A172 (cell line): ENCODE measurements around the gene VIPR2. TPM values are rescaled to one million over a fixed set of nuclear protein-coding genes. Genes with fewer than 3 reads are reported as not detected.
"Not testable (repeated sequence)": the region's sequence is repeated elsewhere in the genome, so short reads cannot be mapped to it uniquely, and the experiment has no call there.

Experiments used
- DNase-seq: peaks from one replicate; pipeline ENCODE4 v3.0.0-alpha.2; 2015; ENCODE audit warnings: low spot score
- total RNA-seq: library from RNA; depleted of rRNA; stranded (reverse); fragments of >200 nt; shearing (Covaris generic); gene quantifications from 2 replicates; pipeline ENCODE4 v1.2.3, GENCODE V29; 2014

VIPR2 gene
- total RNA-seq, 1 experiment from 2014 or later, result not detected

DNA sequence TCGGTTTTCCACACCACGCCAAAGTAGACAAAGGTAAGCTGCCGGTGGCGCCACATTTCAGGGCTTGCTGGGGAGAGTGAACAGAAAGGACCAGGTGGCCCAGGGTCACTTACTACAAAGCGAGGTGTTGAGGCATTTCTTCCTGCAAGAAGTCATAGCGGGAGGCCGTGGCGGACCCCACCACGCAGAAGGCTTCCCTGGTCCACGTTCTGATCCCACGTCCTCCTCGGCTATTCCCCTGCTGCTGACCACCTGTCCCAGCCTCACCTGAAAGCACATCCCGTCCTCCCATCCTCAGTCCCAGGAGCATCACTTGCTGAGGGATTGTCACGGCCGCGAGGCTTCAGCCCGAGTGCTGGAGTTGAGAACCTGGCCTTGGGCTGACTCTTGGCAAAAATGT is 149.2 kb downstream of the VIPR2 start:
- no peak for DNase-seq

DNA sequence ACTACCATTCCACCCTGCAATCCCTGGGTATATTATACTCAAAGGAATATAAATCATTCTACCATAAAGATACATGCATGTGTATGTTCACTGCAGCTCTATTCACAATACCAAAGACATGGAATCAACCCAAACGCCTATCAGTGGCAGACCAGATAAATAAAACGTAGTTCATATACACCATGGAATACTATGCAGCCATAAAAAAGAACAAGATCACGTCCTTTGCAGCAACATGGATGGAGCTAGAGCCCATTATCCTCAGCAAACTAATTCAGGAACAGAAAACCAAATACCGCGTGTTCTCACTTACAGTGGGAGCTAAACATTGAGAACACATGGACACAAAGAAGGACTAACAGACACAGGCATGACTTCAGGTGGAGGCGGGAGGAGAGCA is 150.0 kb downstream of the VIPR2 start:
- DNase-seq, result no peak

DNA sequence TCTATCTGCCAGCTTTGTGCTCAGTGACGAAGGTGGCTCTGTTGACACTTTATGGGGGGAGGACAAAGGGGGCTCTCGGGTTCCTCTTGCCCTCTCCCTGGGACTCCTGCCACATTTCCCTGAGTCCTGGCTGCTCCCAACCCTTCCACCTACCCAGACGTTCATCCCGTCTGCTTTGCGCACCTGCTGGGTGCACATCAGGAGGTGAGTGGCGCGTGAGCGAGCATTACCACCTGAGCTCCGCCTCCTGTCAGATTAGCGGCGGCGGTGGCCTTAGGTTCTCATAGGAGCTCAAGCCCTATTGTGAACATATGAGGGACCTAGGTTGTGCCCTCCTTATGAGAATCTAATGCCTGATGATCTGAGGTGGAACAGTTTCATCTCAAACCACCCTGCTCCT is 151.1 kb downstream of the VIPR2 start:
- no peak for DNase-seq

DNA sequence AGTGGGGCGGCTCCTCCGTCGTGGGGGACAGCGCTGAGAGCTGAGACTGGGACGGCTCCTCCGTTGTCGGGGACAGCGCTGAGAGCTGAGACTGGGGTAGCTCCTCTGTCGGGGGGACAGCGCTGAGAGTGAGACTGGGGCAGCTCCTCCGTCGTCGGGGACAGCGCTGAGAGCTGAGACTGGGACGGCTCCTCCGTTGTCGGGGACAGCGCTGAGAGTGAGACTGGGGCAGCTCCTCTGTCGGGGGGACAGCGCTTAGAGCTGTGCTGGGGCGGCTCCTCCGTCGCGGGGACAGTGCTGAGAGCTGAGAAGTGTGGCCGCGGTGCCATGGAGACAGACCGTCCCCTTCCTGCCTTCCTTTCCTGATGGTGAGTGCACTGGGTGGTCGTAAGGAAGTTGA is 151.9 kb downstream of the VIPR2 start:
- no peak for DNase-seq

DNA sequence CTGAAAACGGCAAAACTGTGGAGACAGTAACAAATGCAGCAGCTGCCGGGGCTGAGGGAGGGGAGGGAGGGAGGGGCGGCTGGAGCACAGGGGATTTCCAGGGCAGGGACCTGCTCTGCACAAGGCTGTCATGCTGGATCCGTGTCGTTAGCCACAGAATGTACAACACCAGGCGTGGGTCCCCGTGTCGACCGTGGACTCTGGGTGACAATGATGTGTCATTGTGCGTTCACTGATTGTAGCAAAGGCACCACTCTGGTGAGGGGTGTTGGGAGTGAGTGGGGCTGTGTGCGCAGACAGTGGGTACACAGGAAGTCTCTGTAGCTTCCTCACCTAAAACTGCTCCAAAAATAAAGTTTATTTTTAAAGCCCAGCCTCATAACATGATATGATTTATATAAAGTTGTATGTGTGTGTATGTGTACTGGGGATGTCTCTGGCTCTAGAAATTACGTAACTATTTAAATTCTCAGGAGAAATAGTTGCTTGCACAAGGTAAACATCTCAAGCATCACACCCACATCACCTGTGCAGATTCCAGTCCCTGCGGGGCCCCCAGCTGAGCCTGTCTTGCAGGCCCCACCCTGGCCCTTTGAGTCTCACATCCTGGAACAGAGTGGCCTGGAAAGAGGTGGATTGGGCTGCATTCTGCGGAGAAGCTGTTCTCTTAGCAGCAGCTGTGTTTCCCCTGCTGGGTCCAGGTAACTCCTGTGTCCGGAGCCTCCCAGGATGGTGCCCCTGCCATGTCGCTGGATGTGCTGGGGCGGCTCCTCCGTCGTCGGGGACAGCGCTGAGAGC is 152.6 kb downstream of the VIPR2 start:
- no peak for DNase-seq

DNA sequence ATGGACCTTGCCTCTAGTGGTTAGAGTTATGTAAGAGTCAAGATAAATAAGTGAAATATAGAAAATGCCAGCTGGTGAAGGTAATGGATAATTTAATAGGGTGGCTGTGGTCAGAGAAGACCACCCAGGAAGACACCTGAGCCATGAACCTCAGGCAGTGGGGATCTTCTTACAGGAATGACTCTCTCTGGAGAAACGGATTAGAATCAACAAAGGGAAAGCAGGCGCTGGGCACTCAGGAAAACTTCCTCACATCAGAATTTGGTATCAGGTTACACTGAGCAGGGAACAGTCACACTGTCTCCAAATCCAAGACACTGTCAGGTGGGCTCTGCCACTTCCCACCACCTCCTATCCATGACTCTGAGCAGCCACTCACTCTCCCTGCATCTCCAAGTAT is 155.7 kb downstream of the VIPR2 start:
- DNase-seq, result no peak

DNA sequence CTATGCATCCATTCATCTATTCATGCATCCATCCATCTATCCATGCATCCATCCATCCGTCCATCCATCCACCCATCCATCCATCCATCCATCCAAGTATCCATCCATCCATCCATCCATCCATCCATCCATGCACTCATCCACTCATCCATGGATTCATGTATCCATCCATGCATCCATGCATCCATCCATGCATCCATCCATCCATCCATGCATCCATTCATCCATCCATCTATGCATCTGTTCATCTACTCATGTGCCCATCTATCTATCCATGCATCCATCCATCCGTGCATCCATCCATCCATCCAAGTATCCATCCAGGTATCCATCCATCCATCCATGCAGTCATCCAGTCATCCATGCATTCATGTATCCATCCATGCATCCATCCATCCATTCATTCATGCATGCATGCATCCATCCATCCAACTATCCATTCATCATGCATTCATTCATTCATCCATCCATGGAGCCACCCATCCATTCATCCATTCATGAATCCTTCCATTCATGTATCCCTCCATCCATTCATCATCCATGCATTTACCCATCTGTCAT is 156.3 kb downstream of the VIPR2 start:
- no peak for DNase-seq

DNA sequence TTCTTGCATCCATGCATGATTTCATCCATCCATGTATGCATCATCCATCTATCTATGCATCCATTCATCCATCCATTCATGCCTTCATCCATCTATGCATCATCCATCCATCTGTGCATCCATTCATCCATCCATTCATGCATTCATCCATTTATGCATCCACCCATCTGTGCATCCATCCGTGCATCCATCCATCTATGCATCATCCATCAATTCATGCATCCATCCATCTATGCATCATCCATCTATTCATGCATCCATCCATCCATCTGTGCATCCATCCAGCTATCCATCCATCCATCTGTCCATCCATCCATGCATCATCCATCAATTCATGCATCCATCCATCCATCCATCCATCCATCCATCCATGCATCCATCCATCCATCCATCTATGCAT is 157.0 kb downstream of the VIPR2 start:
- no peak for DNase-seq

DNA sequence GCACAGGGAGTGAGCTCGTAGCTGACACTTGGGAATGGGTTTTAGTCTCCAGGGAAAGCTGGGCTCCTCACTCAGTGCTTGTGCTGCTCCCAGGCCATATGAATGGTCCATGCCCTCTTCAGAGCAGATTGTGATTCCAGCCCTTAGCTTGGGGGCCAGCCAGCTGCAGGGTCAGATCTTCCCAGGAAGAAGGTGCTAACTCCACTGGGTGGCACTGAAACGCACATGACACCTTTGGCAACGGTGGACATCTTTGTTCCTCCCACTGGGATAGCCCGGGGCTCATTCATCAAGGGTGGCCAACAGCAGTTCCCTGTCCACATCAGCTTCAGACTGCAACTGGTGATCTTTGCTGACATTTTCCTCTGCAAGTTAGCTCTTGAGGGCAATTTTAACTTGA is 159.1 kb downstream of the VIPR2 start:
- DNase-seq, result no peak

DNA sequence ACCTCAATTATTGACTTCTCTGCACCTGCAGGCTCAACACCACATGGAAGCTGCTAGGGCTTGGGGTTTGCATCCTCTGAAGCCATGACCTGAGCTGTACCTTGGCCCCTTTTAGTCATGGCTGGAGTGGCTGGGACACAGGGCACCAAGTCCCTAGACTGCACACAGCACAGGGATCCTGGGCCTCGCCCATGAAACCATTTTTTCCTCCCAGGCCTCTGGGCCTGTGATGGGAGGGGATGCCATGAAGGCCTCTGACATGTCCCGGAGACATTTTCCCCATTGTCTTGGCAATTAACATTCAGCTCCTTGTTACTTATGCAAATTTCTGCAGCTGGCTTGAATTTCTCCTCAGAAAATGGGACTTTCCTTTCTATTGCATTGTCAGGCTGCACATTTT is 160.7 kb downstream of the VIPR2 start:
- DNase-seq, result not testable (repeated sequence)

DNA sequence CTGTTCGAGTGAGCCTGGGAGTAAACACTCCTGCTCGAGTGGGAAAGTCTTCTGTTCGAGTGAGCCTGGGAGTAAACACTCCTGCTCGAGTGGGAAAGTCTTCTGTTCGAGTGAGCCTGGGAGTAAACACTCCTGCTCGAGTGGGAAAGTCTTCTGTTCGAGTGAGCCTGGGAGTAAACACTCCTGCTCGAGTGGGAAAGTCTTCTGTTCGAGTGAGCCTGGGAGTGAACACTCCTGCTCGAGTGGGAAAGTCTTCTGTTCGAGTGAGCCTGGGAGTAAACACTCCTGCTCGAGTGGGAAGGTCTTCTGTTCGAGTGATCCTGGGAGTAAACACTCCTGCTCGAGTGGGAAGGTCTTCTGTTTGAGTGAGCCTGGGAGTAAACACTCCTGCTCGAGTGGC is 162.6 kb downstream of the VIPR2 start:
- not testable (repeated sequence) for DNase-seq

DNA sequence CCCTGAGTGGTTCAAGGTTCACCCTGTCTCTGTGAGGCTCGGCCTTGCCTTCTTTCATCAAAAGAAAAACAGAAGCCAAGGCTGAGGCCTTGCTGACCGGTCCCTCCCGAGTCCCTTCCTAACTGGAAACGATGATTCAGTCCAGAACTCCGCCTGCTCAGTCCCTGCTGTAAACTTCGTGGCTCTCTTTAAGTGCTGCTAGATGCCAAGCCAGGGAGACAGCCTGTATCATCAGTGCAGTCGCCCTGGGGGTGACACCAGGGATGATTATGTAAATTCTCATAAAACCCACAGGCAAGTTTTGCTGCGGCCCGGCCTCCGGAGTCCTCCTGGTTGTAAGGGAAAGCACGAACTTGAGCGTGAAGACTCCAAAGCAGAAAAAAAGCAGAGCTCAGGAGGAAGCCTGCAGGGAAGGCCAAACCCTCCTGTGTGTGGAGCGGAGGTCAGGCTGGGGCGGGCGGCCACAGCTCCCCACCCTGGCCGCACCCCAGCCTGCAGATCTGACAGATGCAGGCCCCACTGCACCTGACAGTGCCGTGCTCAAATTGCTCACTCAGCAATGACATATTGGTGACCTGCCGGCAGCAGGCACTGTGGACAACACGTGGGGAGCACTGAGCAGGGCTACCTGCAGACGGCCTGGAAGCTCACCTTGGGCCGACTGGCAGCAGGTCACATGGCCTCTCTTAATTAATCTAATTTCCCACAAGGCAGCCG is 164.9 kb downstream of the VIPR2 start:
- DNase-seq, result no peak

DNA sequence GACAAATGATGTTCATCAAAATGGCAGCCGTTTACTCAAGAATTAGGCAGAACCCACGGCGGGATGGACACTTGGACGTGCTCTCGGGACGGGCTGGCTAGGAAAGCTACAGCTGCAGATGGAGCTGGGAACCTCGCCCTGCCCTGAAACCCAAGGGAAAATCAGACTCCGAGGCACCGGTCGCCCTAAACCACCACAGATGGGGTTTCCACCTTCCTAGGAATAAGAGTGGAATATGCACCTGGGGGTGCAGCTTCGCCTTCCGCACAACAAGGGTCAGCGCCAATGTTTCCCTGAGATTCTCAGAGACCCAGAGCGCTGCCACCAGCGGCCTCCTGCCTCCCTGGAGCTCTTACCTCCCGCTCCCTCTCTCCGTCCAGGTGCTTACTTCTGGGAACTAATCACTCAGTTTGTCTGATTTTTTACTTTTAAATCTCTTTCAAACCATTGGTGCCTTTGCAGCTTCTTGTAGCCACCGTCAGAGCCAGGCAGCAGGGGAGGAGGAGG is 165.6 kb downstream of the VIPR2 start:
- DNase-seq, result no peak
